Neural cell (in vitro differentiated cells): ENCODE data around the gene TRMU.

Experiments used
- EP300 ChIP-seq: fragments of 450-650 bp; conservative IDR thresholded peaks from 2 replicates; pipeline ENCODE4 v1.6.1; 2014; ENCODE audit warnings: antibody characterized with exemption, mild to moderate bottlenecking, moderate library complexity; ENCODE audit not compliant: poor library complexity, severe bottlenecking
- EZH2 ChIP-seq: fragments of 200-600, 300-800 bp; shearing (Covaris generic), sonication (generic); IDR thresholded peaks from 2 replicates; pipeline ENCODE4 v1.6.1; 2014; ENCODE audit warnings: antibody characterized with exemption, low read length, borderline replicate concordance, mild to moderate bottlenecking; ENCODE audit not compliant: insufficient read depth, poor library complexity, severe bottlenecking
- MXI1 ChIP-seq: fragments of 450-650 bp; conservative IDR thresholded peaks from 2 replicates; pipeline ENCODE4 v1.6.1; 2014; ENCODE audit warnings: antibody characterized with exemption, mild to moderate bottlenecking; ENCODE audit not compliant: poor library complexity, severe bottlenecking
- RAD21 ChIP-seq: fragments of 450-650 bp; conservative IDR thresholded peaks from 2 replicates; pipeline ENCODE4 v1.6.1; 2014; ENCODE audit warnings: antibody characterized with exemption, mild to moderate bottlenecking, moderate library complexity
- SMC3 ChIP-seq: fragments of 450-650 bp; conservative IDR thresholded peaks from 2 replicates; pipeline ENCODE4 v1.6.1; 2014; ENCODE audit warnings: antibody characterized with exemption, mild to moderate bottlenecking, moderate library complexity; ENCODE audit not compliant: poor library complexity
- TAF1 ChIP-seq: IDR thresholded peaks from 2 replicates; pipeline ENCODE4 v1.6.1; 2012; ENCODE audit warnings: low read depth
- TF ChIP-seq, protein P1 (sequence below): fragments of 450-650 bp; IDR thresholded peaks from 2 replicates; pipeline ENCODE4 v1.5.1; 2014; ENCODE audit warnings: antibody characterized with exemption, mild to moderate bottlenecking, moderate library complexity; ENCODE audit not compliant: poor library complexity, severe bottlenecking

DNA sequence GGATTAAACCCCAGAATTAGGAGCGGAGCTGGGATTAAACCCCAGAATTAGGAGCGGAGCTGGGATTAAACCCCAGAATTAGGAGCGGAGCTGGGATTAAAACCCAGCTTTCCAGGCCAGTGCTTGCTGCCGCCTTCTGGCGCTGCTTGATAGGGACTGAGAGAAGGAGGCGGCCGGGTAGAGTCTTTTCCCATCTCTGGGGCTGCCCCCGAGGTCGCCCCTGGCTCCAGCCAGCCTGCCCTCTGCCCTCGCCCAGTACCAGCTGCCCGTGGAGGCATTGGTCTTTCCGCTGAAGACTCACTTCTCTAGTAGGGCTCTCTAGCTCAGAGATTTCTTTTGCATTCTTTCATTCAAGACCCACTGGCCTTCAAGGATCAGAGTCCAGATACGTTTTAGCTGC lies 5.2 kb downstream of the TRMU start:
- TF ChIP-seq, protein P1, sequence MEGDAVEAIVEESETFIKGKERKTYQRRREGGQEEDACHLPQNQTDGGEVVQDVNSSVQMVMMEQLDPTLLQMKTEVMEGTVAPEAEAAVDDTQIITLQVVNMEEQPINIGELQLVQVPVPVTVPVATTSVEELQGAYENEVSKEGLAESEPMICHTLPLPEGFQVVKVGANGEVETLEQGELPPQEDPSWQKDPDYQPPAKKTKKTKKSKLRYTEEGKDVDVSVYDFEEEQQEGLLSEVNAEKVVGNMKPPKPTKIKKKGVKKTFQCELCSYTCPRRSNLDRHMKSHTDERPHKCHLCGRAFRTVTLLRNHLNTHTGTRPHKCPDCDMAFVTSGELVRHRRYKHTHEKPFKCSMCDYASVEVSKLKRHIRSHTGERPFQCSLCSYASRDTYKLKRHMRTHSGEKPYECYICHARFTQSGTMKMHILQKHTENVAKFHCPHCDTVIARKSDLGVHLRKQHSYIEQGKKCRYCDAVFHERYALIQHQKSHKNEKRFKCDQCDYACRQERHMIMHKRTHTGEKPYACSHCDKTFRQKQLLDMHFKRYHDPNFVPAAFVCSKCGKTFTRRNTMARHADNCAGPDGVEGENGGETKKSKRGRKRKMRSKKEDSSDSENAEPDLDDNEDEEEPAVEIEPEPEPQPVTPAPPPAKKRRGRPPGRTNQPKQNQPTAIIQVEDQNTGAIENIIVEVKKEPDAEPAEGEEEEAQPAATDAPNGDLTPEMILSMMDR = no peak
- no peak for TF ChIP-seq EP300
- no peak for TF ChIP-seq RAD21
- no peak for TF ChIP-seq MXI1
- no peak for TF ChIP-seq EZH2
- no peak for TF ChIP-seq TAF1
- TF ChIP-seq SMC3 = no peak
